ENCODE results near the gene MTMR2.
"Not testable (repeated sequence)": the region's sequence is repeated elsewhere in the genome, so short reads cannot be mapped to it uniquely, and the experiment has no call there.

The MTMR2 gene

GRCh38 chr11:95884802-95885201 is 39.1 kb downstream of the MTMR2 start:
- H3K4me3 ChIP-seq (ENCODE audit: control insufficient read depth, low read depth, low read length), result no peak overlapping the region
- no peak for DNase-seq (ENCODE audit: low read depth)
- no peak for TF ChIP-seq CTCF (conservative IDR thresholded peaks at IDR 0.05; ENCODE audit: control insufficient read depth, insufficient read depth, low read depth, low read length)

- peak; percentile 82 for DNase-seq (ENCODE audit: low read depth)
- no peak for TF ChIP-seq CTCF (conservative IDR thresholded peaks at IDR 0.05; ENCODE audit: control insufficient read depth, insufficient read depth, low read depth, low read length)
- no peak overlapping the region for H3K4me3 ChIP-seq (ENCODE audit: control insufficient read depth, low read depth, low read length)
These were observed 39.5 kb downstream of the MTMR2 start for GRCh38 chr11:95884376-95884775.

GRCh38 chr11:95883381-95883780 is 40.5 kb downstream of the MTMR2 start:
- no peak overlapping the region for H3K4me3 ChIP-seq (ENCODE audit: control insufficient read depth, low read depth, low read length)
- DNase-seq (ENCODE audit: low read depth), result no peak
- no peak for TF ChIP-seq CTCF (conservative IDR thresholded peaks at IDR 0.05; ENCODE audit: control insufficient read depth, insufficient read depth, low read depth, low read length)

- peak; percentile 100 for DNase-seq (ENCODE audit: low read depth)
- H3K4me3 ChIP-seq (ENCODE audit: control insufficient read depth, low read depth, low read length), result no peak overlapping the region
- TF ChIP-seq CTCF (conservative IDR thresholded peaks at IDR 0.05; ENCODE audit: control insufficient read depth, insufficient read depth, low read depth, low read length), result no peak
These were observed 46.6 kb downstream of the MTMR2 start for GRCh38 chr11:95877291-95877690.

- H3K4me3 ChIP-seq (ENCODE audit: control insufficient read depth, low read depth, low read length); DNase-seq (ENCODE audit: low read depth): not testable (repeated sequence)
These were observed 53.0 kb downstream of the MTMR2 start for GRCh38 chr11:95870877-95871276.

GRCh38 chr11:95867105-95867504 is 56.8 kb downstream of the MTMR2 start:
- no peak for DNase-seq (ENCODE audit: low read depth)
- H3K4me3 ChIP-seq (ENCODE audit: control insufficient read depth, low read depth, low read length), result no peak overlapping the region
- no peak for TF ChIP-seq CTCF (conservative IDR thresholded peaks at IDR 0.05; ENCODE audit: control insufficient read depth, insufficient read depth, low read depth, low read length)

- no peak overlapping the region for H3K4me3 ChIP-seq (ENCODE audit: control insufficient read depth, low read depth, low read length)
- TF ChIP-seq CTCF (conservative IDR thresholded peaks at IDR 0.05; ENCODE audit: control insufficient read depth, insufficient read depth, low read depth, low read length), result no peak
- peak; percentile 74 for DNase-seq (ENCODE audit: low read depth)
These were observed 60.3 kb downstream of the MTMR2 start for GRCh38 chr11:95863486-95864140.

- not testable (repeated sequence) for H3K4me3 ChIP-seq (ENCODE audit: control insufficient read depth, low read depth, low read length)
These were observed 63.9 kb downstream of the MTMR2 start for GRCh38 chr11:95860024-95860423.

GRCh38 chr11:95854362-95854761 is 69.5 kb downstream of the MTMR2 start:
- H3K4me3 ChIP-seq (ENCODE audit: control insufficient read depth, low read depth, low read length); DNase-seq (ENCODE audit: low read depth): not testable (repeated sequence)

More at GRCh38 chr11:95860024-95860423, 63.9 kb downstream of the MTMR2 start:
- not testable (repeated sequence) for DNase-seq (ENCODE audit: low read depth)

Measured in fibroblast of mammary gland (primary cell).